ENCODE measurements around the gene ENO4.

- TF ChIP-seq YY1 (IDR thresholded peaks at IDR 0.05; ENCODE audit: low read depth): no peak
- no peak for TF ChIP-seq EP300 (IDR thresholded peaks at IDR 0.05; ENCODE audit: borderline replicate concordance)
- TF ChIP-seq TCF12 (IDR thresholded peaks at IDR 0.05; ENCODE audit: low read depth): no peak
- no peak for TF ChIP-seq EGR1 (IDR thresholded peaks at IDR 0.05)
Observed at GRCh38 chr10:116912162-116912561, 62.9 kb downstream of the ENO4 start.
